ENCODE results near the gene CUL7.

- TF ChIP-seq ZNF138 (CRISPR knock-in tag; conservative IDR thresholded peaks at IDR 0.05), result no peak
- TF ChIP-seq, protein P1, sequence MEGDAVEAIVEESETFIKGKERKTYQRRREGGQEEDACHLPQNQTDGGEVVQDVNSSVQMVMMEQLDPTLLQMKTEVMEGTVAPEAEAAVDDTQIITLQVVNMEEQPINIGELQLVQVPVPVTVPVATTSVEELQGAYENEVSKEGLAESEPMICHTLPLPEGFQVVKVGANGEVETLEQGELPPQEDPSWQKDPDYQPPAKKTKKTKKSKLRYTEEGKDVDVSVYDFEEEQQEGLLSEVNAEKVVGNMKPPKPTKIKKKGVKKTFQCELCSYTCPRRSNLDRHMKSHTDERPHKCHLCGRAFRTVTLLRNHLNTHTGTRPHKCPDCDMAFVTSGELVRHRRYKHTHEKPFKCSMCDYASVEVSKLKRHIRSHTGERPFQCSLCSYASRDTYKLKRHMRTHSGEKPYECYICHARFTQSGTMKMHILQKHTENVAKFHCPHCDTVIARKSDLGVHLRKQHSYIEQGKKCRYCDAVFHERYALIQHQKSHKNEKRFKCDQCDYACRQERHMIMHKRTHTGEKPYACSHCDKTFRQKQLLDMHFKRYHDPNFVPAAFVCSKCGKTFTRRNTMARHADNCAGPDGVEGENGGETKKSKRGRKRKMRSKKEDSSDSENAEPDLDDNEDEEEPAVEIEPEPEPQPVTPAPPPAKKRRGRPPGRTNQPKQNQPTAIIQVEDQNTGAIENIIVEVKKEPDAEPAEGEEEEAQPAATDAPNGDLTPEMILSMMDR (IDR thresholded peaks at IDR 0.05), result no peak
- no peak for TF ChIP-seq NR1H2 (CRISPR knock-in tag; IDR thresholded peaks at IDR 0.05)
- TF ChIP-seq, protein P2, sequence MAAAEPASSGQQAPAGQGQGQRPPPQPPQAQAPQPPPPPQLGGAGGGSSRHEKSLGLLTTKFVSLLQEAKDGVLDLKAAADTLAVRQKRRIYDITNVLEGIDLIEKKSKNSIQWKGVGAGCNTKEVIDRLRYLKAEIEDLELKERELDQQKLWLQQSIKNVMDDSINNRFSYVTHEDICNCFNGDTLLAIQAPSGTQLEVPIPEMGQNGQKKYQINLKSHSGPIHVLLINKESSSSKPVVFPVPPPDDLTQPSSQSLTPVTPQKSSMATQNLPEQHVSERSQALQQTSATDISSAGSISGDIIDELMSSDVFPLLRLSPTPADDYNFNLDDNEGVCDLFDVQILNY (CRISPR knock-in tag; IDR thresholded peaks at IDR 0.05), result no peak
Measured at GRCh38 chr6:43001843-43002242, 51.8 kb downstream of the CUL7 start.
